GM12892 (cell line): ENCODE measurements around the gene LRIT1.

Experiments
- POLR2A ChIP-seq: IDR thresholded peaks from 2 replicates; pipeline ENCODE4 v1.6.1; 2011; ENCODE audit warnings: low read depth, low read length, control low read depth
- TAF1 ChIP-seq: IDR thresholded peaks from 2 replicates; pipeline ENCODE4 v1.6.1; 2011; ENCODE audit warnings: low read depth, mild to moderate bottlenecking, control low read depth, low read length, borderline replicate concordance

GRCh38 chr10:84214046-84214572, 27.2 kb downstream of the LRIT1 start:
- TF ChIP-seq POLR2A (no peak), TAF1 (no peak)
